HG03039 (cell line): ENCODE measurements around the gene ZNF587B.
"Not testable (repeated sequence)": the region's sequence is repeated elsewhere in the genome, so short reads cannot be mapped to it uniquely, and the experiment has no call there.

Experiments used
- ATAC-seq: cut with Tn5 transposase; IDR thresholded peaks from one replicate; pipeline ENCODE4 v1.9.1; 2021; ENCODE audit warnings: mild to moderate bottlenecking, moderate library complexity; ENCODE audit not compliant: unreplicated experiment

The ZNF587B gene

GRCh38 chr19:57867868-57868492, 37.9 kb downstream of the ZNF587B start:
- no peak for ATAC-seq

GRCh38 chr19:57869655-57870054, 39.6 kb downstream of the ZNF587B start:
- ATAC-seq: not testable (repeated sequence)

- no peak for ATAC-seq
Observed at GRCh38 chr19:57870225-57870624, 40.1 kb downstream of the ZNF587B start.

GRCh38 chr19:57872450-57872849, 42.4 kb downstream of the ZNF587B start:
- no peak for ATAC-seq

- not testable (repeated sequence) for ATAC-seq
Observed at GRCh38 chr19:57873883-57874799, 44.0 kb downstream of the ZNF587B start.

GRCh38 chr19:57886046-57886445, 55.9 kb downstream of the ZNF587B start:
- ATAC-seq: no peak

GRCh38 chr19:57887195-57887941, 57.3 kb downstream of the ZNF587B start:
- no peak for ATAC-seq

- ATAC-seq: no peak
Observed at GRCh38 chr19:57888107-57888559, 58.0 kb downstream of the ZNF587B start.

- peak; percentile 68 for ATAC-seq
Observed at GRCh38 chr19:57888560-57889231, 58.6 kb downstream of the ZNF587B start, which contains the start of gene ZNF814. TSS of gene ZNF814 (minus strand) at chr19:57889037. CDS start at chr19:57888802, 235 bp downstream.

- not testable (repeated sequence) for ATAC-seq
Observed at GRCh38 chr19:57890706-57891105, 60.6 kb downstream of the ZNF587B start.
